GM21447 (cell line): ENCODE measurements around the gene CELSR2.
"Not testable (repeated sequence)": the region's sequence is repeated elsewhere in the genome, so short reads cannot be mapped to it uniquely, and the experiment has no call there.

Experiments used
- ATAC-seq: cut with Tn5 transposase; IDR thresholded peaks from one replicate; pipeline ENCODE4 v1.9.1; 2021; ENCODE audit not compliant: unreplicated experiment

CELSR2 gene

GRCh38 chr1:109248797-109249629, at the start of gene CELSR2:
Gene CELSR2 (plus strand): TSS chr1:109249539. CDS start chr1:109250080, 541 bp downstream.
- ATAC-seq = peak; percentile 77

GRCh38 chr1:109199710-109200109, 49.6 kb upstream of the CELSR2 start:
- ATAC-seq = no peak

- no peak for ATAC-seq
Measured at GRCh38 chr1:109201123-109201703, 48.1 kb upstream of the CELSR2 start.

GRCh38 chr1:109204484-109204883, 44.9 kb upstream of the CELSR2 start:
- ATAC-seq = no peak

DNA sequence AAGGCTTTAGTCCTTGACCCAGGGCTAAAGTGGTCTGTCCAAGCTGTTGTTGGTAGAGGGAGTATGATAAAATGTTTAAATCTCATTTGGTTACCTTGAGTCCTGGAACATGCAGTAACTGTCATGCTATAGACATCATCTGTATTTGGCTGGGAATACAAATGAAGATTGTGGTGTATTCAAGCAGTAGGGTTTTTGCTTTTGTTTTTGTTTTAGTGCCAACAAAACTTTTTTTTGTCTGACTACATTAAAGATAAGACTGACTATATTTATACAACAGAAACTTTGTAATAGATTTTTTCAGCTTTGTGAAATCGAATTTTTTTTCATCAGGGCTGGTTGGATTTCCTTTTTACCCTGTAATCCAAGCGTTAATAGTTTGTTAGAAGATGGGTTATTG, 43.0 kb upstream of the CELSR2 start:
- ATAC-seq = no peak

DNA sequence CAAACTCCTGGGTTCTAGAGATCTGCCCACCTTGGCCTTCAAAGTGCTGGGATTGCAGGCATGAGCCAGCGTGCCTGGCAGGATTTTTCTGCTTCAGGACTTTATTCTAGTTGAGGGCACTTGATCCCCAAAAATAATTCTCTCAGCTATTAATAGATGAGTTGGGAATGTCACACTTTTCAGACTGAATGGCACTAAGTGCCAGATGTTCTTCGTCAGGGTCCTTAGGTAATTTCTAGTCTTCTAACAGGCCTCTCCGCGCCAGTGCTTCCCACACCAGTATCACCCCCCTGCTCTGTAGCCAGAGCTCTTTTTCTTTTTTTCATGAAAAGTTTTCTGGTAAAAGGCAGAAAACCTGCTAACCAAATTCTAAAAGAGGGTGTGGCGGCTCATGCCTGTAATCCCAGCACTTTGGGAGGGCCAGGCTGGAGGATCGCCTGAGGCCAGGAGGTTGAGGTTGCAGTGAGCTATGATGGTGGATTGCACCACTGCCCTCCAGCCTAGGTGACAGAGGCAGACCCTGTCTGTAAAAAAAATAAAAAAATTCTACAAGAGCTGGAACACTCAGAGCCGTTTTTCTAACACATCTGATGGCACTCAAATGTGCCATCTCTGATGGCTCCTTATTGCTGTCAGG, 41.8 kb upstream of the CELSR2 start:
- ATAC-seq = no peak

DNA sequence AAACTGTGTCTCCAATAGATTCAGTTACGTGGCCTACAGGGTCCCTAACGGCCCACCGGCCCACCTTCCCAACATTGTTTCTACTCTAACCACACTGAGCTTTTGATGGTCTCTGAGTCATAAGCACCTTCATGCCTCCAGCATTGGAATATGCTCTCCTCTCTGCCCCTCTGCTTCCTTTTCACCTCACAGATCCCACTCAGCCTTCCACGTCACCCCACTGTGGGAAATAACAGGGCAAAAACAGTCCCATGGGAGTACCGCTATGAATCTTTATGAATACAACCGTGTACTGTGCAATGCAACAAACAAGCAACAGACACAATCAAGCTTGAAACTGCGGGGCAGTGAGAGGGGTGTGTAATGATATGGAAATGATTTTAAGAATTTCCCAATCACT, 40.9 kb upstream of the CELSR2 start:
- ATAC-seq = no peak

DNA sequence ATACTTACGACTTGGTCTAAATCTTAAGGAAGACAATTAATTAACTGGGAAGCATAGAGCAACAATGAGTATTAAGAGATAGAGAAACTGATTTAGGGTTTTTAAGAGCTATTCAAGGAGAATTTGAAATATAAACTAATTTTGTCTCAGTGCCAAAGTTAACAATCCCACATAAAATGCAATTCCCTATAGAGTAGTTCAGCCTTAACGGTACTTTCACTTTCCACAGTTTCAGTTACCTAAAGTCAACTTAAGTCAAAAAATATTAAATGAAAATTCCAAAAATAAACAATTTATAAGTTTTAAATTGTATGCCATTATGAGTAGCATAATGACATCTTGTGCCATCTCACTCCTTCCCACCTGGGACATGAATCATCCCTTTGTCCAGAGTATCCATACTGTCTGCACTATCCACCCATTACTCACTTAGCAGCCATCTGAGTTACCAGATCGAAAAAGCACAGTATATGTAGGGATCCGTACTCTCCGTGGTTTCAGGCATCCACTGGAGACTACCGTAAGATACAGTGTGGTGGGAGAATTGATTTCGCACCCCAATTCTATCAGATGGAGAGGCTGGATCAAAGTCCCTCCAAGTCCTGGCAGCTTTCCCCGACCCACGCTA, 40.4 kb upstream of the CELSR2 start:
- ATAC-seq = no peak

- ATAC-seq = no peak
Measured at GRCh38 chr1:109210058-109210457, 39.3 kb upstream of the CELSR2 start.

DNA sequence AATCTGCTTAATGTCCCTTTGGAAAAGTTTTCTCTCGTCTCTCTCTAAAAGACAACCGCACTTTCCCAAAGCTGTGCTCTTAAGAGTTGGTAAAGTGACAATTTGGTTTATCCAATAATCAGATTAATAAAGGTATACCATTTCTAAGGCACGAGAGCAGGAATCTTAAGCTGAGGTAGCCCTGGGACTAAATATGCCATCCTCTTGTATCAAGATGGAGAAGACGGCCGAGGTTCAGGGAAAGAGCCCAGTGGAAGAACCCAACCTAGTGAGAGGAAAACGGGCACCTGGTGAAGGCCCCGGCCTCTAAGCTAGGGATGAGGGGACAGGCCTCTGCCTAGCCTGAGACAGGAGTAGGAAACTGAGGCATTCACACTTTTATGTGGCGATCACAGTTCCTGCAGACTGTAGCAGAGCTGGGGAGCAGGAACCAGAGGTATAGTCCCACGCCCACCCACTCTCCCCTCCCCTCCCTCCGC, 36.0 kb upstream of the CELSR2 start:
- no peak for ATAC-seq

- peak; percentile 78 for ATAC-seq
Measured at GRCh38 chr1:109213824-109214693, 35.3 kb upstream of the CELSR2 start, which contains the start of gene SARS1. Gene SARS1 (plus strand): TSS chr1:109213918. CDS start chr1:109213993, 75 bp downstream.

DNA sequence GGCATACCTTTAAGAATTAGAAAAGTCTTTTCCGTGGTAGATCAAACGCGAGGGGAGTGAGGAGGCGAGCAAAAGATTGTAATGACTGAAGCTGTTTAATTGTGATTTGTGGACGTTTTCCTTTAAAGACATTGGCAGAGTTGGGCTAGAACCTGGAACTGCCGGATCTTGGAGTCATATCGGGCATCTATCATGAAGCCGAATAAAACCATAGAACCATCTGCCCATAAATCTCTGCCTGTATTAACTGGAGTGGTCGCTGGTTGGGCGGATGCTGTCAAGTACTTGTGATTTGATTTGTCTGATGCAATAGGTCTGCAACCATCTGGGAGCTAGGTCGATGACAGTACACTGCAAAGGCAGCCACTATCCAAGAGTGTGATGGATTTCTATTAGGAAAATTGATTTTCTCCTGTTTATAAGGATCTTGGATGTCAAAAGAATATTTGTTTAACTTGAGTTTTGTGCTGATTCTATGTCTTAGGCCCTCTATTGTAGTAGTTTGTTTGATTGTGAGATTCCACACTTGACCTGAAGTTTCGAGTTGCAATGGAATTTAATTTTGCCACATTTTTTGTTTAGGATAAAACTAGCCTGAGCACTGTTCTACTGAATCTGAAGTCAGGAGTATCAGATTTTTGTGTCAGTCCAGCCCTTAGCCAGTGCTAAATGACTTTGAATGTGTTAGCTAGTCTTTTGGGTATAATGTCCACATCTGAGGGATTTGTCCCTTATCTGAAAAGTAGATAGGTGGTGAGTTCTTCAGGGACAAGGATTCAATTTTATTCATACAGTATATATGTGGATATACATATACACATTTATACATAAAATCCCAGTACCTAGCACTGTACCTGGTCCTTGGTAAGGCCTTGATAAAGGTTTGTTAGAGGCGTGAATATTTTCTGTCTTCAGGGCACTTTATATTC, 34.4 kb upstream of the CELSR2 start:
- ATAC-seq = no peak

- no peak for ATAC-seq
Measured at GRCh38 chr1:109216662-109217061, 32.7 kb upstream of the CELSR2 start.

DNA sequence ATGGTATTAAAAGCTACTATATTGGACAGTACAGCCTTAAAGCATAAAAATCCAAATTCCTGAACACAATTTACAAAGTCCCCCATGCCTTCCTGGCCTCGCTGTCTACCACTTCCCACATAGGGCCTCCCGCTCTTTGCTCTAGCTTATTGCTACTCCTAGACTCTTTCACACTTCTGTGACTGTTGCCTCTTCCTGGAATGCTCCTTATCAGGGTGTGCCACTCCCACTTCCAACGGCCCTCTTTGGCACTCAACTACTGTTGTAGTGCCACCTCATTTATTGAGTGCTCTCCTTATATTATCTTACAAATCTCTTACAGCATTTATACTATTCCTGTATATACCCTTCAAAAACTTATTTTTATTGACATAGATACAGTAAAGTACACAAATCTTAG, 30.8 kb upstream of the CELSR2 start:
- no peak for ATAC-seq

GRCh38 chr1:109221201-109221600, 28.1 kb upstream of the CELSR2 start:
- ATAC-seq = not testable (repeated sequence)

DNA sequence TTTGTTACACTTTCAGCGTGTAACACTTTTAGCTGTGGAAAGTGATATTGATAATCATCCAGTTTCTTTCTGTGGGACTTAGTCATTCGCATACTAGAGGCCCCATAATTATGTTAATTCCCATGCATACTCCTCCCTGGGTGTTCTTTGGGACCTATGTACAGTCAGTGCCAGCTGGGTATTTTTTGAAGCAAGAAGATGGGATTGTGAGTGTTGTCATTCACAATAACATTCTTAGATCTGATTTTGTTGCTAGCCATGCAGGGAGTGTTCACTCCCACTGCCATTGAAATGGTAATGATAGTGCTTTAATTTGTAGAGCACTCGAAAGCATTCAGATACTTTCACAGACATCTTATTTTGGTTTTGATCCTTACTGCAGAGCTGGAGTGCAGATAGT, 24.0 kb upstream of the CELSR2 start:
- ATAC-seq = no peak

DNA sequence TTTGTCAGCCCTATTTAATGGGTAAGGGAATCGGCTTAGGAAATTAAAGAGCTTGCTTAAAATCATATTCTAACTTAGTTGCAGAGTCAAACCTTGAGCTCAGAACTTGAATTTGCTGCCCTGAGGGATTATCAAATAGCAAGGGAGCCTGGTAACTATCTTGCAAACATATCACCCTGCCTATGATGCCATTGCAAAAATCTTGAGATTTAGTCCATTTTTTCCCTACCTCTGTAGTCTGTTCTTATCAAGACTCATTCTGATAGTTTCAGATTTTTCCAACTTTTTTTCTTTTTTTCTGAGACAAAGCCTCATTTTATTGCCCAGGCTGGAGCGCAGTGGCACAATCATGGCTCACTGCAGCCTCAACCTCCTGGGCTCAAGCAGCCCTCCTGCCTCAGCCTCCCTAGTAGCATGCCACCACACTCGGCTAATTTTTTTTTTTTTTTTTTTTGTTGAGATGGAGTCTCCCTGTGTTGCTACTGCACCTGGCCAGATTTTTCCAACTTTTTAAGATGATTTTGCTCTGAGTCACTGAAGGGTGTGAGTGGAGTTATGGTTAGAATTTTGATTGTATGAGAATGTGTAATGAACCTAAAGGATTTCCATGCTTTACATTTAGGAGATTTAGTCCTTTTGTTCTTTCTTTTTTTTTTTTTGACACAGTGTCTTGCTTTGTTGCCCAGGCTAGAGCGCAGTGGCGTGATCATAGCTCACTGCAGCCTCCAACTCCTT, 23.5 kb upstream of the CELSR2 start:
- ATAC-seq = no peak

DNA sequence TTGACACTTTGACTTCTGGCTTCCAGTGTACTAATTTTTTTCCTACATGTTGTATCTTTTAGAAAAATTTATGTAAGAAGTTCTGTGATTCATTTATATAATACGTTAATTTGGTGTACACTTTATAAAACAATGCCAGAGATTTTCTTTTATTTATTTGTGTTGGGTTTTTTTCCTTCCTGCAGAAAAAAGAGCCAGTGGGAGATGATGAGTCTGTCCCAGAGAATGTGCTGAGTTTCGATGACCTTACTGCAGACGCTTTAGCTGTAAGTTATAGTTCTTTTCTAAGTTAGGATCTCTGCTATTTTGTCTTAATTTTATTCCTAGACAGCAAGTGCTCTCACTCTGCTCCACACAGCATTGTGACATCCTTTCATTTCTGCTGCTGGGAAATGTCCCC, 21.2 kb upstream of the CELSR2 start:
- ATAC-seq = no peak
